HepG2 (cell line): ENCODE results near the gene ARHGEF26. TPM values are rescaled to one million over a fixed set of nuclear protein-coding genes. Genes with fewer than 3 reads are reported as not detected.

Source experiments
- DR1 ChIP-seq: sonication (generic); formaldehyde crosslinking; IDR thresholded peaks from 2 replicates; pipeline ENCODE4 v1.8.0; 2021; ENCODE audit warnings: mild to moderate bottlenecking, missing genetic modification reagents, inconsistent platforms
- E2F1 ChIP-seq: sonication (generic); formaldehyde crosslinking; IDR thresholded peaks from 2 replicates; pipeline ENCODE4 v1.5.0; 2020; ENCODE audit warnings: missing genetic modification reagents
- FOXC1 ChIP-seq: sonication (generic); formaldehyde crosslinking; IDR thresholded peaks from 2 replicates; pipeline ENCODE4 v1.8.0; 2022; ENCODE audit warnings: mild to moderate bottlenecking, missing genetic modification reagents, borderline replicate concordance
- GFI1 ChIP-seq: sonication (generic); formaldehyde crosslinking; IDR thresholded peaks from 2 replicates; pipeline ENCODE4 v1.5.0; 2020; ENCODE audit warnings: missing genetic modification reagents, mild to moderate bottlenecking, borderline replicate concordance
- KLF6 ChIP-seq: IDR thresholded peaks from 2 replicates; pipeline ENCODE4 v1.8.0; 2016; ENCODE audit warnings: missing biosample characterization, missing genetic modification reagents
- KLF9 ChIP-seq: IDR thresholded peaks from 2 replicates; pipeline ENCODE4 v1.6.1; 2016; ENCODE audit warnings: low read depth
- NFE2L2 ChIP-seq: fragments of 150-350 bp; IDR thresholded peaks from 2 replicates; pipeline ENCODE4 v1.6.1; 2014; ENCODE audit warnings: low read length
- NR3C1 ChIP-seq: sonication (generic); formaldehyde crosslinking; IDR thresholded peaks from 2 replicates; pipeline ENCODE4 v1.4.0; 2020; ENCODE audit warnings: missing genetic modification reagents
- RBFOX2 ChIP-seq: fragments of 200-400 bp; formaldehyde crosslinking; IDR thresholded peaks from 2 replicates; pipeline ENCODE4 v1.6.1; 2017; ENCODE audit warnings: low read depth, mild to moderate bottlenecking, low read length
- RCOR2 ChIP-seq: IDR thresholded peaks from 2 replicates; pipeline ENCODE4 v1.6.1; 2016; ENCODE audit warnings: missing biosample characterization, missing genetic modification reagents
- SCMH1 ChIP-seq: sonication (generic); formaldehyde crosslinking; IDR thresholded peaks from 2 replicates; pipeline ENCODE4 v1.9.0; 2021; ENCODE audit warnings: missing genetic modification reagents, mild to moderate bottlenecking, borderline replicate concordance
- TARDBP ChIP-seq: sonication (generic); formaldehyde crosslinking; IDR thresholded peaks from 2 replicates; pipeline ENCODE4 v1.8.0; 2022; ENCODE audit warnings: mild to moderate bottlenecking, missing genetic modification reagents
- TBL1XR1 ChIP-seq: fragments of 150-350 bp; IDR thresholded peaks from 2 replicates; pipeline ENCODE4 v1.6.1; 2014; ENCODE audit warnings: borderline replicate concordance, low read length; ENCODE audit not compliant: partially characterized antibody
- ZBTB8A ChIP-seq: sonication (generic); formaldehyde crosslinking; IDR thresholded peaks from 2 replicates; pipeline ENCODE4 v1.4.0; 2020; ENCODE audit warnings: mild to moderate bottlenecking, low read depth, missing genetic modification reagents, borderline replicate concordance
- ZNF225 ChIP-seq: sonication (generic); formaldehyde crosslinking; IDR thresholded peaks from 2 replicates; pipeline ENCODE4 v1.4.0; 2020; ENCODE audit warnings: mild to moderate bottlenecking, missing genetic modification reagents
- ZNF276 ChIP-seq: sonication (generic); formaldehyde crosslinking; IDR thresholded peaks from 2 replicates; pipeline ENCODE4 v1.4.0; 2020; ENCODE audit warnings: mild to moderate bottlenecking, low read depth, missing genetic modification reagents
- ZNF292 ChIP-seq: sonication (generic); formaldehyde crosslinking; IDR thresholded peaks from 2 replicates; pipeline ENCODE4 v1.8.1; 2022; ENCODE audit warnings: mild to moderate bottlenecking, low read depth, missing genetic modification reagents, borderline replicate concordance
- ZNF567 ChIP-seq: sonication (generic); formaldehyde crosslinking; IDR thresholded peaks from 2 replicates; pipeline ENCODE4 v1.8.1; 2023; ENCODE audit warnings: mild to moderate bottlenecking, missing genetic modification reagents, borderline replicate concordance
- ZNF652 ChIP-seq: IDR thresholded peaks from 2 replicates; pipeline ENCODE4 v1.6.1; 2016; ENCODE audit warnings: low read depth, borderline replicate concordance
- polyA plus RNA-seq, 8 experiments: library from polyadenylated mRNA; depleted of rRNA in 3 of 8; stranded (reverse) in 7 of 8; unstranded in 1 of 8; fragments of >200 nt; fragmentation: Illumina TruSeq in 4 of 8; extraction: Trizol in 4 of 8; gene quantifications; 2 replicates each; pipeline versions ENCODE4 v1.2.1 to v1.2.3, GENCODE V29; 2011 to 2016; ENCODE audit warnings: low read depth in 4 of 8, missing spikeins in 1 of 8, mixed read lengths in 1 of 8; ENCODE audit not compliant: insufficient read depth in 1 of 8
- total RNA-seq, 5 experiments: library from RNA; depleted of rRNA; stranded (reverse); fragments of >200 nt; fragmentation: Illumina TruSeq; extraction: Trizol; gene quantifications; 2 replicates each; pipeline ENCODE4 v1.2.3, GENCODE V29; 2016; ENCODE audit warnings: low read depth in 1 of 5
- TF ChIP-seq, protein P1 (sequence below): sonication (generic); formaldehyde crosslinking; IDR thresholded peaks from 2 replicates; pipeline ENCODE4 v1.5.0; 2020; ENCODE audit warnings: mild to moderate bottlenecking, missing genetic modification reagents
- TF ChIP-seq, protein P2 (sequence below): sonication (generic); formaldehyde crosslinking; IDR thresholded peaks from 2 replicates; pipeline ENCODE4 v1.5.1; 2020; ENCODE audit warnings: missing genetic modification reagents, mild to moderate bottlenecking, borderline replicate concordance

ARHGEF26 gene
- total and polyA plus RNA-seq, 2 of the 13 experiments (the other 11 are each of a cell fraction or from before 2014, with no cell fraction given): 0.74 to 6.1 TPM

- no peak for TF ChIP-seq ZNF225 (CRISPR knock-in tag)
- TF ChIP-seq, protein P1, sequence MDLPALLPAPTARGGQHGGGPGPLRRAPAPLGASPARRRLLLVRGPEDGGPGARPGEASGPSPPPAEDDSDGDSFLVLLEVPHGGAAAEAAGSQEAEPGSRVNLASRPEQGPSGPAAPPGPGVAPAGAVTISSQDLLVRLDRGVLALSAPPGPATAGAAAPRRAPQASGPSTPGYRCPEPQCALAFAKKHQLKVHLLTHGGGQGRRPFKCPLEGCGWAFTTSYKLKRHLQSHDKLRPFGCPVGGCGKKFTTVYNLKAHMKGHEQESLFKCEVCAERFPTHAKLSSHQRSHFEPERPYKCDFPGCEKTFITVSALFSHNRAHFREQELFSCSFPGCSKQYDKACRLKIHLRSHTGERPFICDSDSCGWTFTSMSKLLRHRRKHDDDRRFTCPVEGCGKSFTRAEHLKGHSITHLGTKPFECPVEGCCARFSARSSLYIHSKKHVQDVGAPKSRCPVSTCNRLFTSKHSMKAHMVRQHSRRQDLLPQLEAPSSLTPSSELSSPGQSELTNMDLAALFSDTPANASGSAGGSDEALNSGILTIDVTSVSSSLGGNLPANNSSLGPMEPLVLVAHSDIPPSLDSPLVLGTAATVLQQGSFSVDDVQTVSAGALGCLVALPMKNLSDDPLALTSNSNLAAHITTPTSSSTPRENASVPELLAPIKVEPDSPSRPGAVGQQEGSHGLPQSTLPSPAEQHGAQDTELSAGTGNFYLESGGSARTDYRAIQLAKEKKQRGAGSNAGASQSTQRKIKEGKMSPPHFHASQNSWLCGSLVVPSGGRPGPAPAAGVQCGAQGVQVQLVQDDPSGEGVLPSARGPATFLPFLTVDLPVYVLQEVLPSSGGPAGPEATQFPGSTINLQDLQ (CRISPR knock-in tag): no peak
- TF ChIP-seq RCOR2: no peak
- TF ChIP-seq GFI1: 0 out of 2 replicates have a peak, but pooled peaks have one; percentile 27
- TF ChIP-seq ZBTB8A (CRISPR knock-in tag): no peak
- TF ChIP-seq ZNF292 (CRISPR knock-in tag): no peak
- TF ChIP-seq DR1 (CRISPR knock-in tag): no peak
- TF ChIP-seq RBFOX2: no peak
- TF ChIP-seq NR3C1 (CRISPR knock-in tag): no peak
- TF ChIP-seq NFE2L2: no peak
- TF ChIP-seq SCMH1: no peak
- no peak for TF ChIP-seq ZNF652
- TF ChIP-seq ZNF567 (CRISPR knock-in tag): no peak
- TF ChIP-seq TBL1XR1: no peak
- TF ChIP-seq KLF9 (CRISPR knock-in tag): no peak
- TF ChIP-seq E2F1 (CRISPR knock-in tag): no peak
- no peak for TF ChIP-seq FOXC1
- no peak for TF ChIP-seq ZNF276 (CRISPR knock-in tag)
- TF ChIP-seq, protein P2, sequence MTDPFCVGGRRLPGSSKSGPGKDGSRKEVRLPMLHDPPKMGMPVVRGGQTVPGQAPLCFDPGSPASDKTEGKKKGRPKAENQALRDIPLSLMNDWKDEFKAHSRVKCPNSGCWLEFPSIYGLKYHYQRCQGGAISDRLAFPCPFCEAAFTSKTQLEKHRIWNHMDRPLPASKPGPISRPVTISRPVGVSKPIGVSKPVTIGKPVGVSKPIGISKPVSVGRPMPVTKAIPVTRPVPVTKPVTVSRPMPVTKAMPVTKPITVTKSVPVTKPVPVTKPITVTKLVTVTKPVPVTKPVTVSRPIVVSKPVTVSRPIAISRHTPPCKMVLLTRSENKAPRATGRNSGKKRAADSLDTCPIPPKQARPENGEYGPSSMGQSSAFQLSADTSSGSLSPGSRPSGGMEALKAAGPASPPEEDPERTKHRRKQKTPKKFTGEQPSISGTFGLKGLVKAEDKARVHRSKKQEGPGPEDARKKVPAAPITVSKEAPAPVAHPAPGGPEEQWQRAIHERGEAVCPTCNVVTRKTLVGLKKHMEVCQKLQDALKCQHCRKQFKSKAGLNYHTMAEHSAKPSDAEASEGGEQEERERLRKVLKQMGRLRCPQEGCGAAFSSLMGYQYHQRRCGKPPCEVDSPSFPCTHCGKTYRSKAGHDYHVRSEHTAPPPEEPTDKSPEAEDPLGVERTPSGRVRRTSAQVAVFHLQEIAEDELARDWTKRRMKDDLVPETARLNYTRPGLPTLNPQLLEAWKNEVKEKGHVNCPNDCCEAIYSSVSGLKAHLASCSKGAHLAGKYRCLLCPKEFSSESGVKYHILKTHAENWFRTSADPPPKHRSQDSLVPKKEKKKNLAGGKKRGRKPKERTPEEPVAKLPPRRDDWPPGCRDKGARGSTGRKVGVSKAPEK (CRISPR knock-in tag): no peak
- no peak for TF ChIP-seq KLF6 (CRISPR knock-in tag)
- TF ChIP-seq TARDBP (CRISPR knock-in tag): peak; percentile 29; the same call in 1 of the 2 replicates
Observed at GRCh38 chr3:154252759-154253638, 131.8 kb downstream of the ARHGEF26 start (continued).
